BLaER1 (cell line): ENCODE measurements around the gene TCEAL6.
"Not testable (repeated sequence)": the region's sequence is repeated elsewhere in the genome, so short reads cannot be mapped to it uniquely, and the experiment has no call there.

Source experiments
- H3K27ac ChIP-seq: shearing (Covaris generic); formaldehyde crosslinking; 2 replicates; pipeline ENCODE4 v1.8.1; 2022
- H3K27me3 ChIP-seq: shearing (Covaris generic); formaldehyde crosslinking; 2 replicates; pipeline ENCODE4 v1.8.1; 2022
- H3K36me3 ChIP-seq: shearing (Covaris generic); formaldehyde crosslinking; 2 replicates; pipeline ENCODE4 v1.8.1; 2022
- H3K4me1 ChIP-seq: shearing (Covaris generic); formaldehyde crosslinking; 2 replicates; pipeline ENCODE4 v1.8.1; 2022
- H3K4me2 ChIP-seq: shearing (Covaris generic); formaldehyde crosslinking; 2 replicates; pipeline ENCODE4 v1.8.1; 2022
- H3K4me3 ChIP-seq: shearing (Covaris generic); formaldehyde crosslinking; 2 replicates; pipeline ENCODE4 v1.8.1; 2022
- H3K9ac ChIP-seq: shearing (Covaris generic); formaldehyde crosslinking; 2 replicates; pipeline ENCODE4 v1.8.1; 2022
- H3K9me3 ChIP-seq: shearing (Covaris generic); formaldehyde crosslinking; 2 replicates; pipeline ENCODE4 v1.8.1; 2022
- H4K20me1 ChIP-seq: shearing (Covaris generic); formaldehyde crosslinking; 2 replicates; pipeline ENCODE4 v1.8.1; 2022
- Cebpa-rat ChIP-seq: shearing (Covaris generic); IDR thresholded peaks from 2 replicates; pipeline ENCODE4 v1.8.1; 2022

TCEAL6 gene

DNA sequence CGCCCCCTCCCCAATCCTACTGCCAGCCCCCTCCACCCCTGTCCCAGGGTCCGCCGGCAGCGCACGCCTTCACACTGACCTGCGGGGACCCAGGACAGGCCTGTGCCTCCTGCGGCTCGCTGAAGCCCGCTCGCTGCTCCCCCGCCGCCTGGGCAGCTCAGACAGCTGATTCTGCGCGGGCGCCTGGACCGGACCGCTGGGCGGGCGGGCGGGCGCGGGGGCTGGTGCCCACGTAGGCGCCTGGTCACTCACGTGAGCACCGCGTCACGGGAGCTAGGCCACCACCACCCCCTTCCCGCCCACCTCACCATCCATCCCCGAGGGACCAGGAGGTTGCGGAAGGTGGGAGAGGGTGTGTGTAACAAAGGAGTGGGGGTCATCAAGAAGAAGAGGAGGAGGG, at the start of gene TCEAL6:
TSS of gene TCEAL6 (minus strand) at position 208 of the 400 bp plus-strand sequence.
- H3K9ac ChIP-seq, H3K4me3 ChIP-seq, H3K27me3 ChIP-seq, H3K36me3 ChIP-seq, H3K4me2 ChIP-seq, H4K20me1 ChIP-seq, H3K4me1 ChIP-seq, H3K9me3 ChIP-seq, H3K27ac ChIP-seq: not testable (repeated sequence)

DNA sequence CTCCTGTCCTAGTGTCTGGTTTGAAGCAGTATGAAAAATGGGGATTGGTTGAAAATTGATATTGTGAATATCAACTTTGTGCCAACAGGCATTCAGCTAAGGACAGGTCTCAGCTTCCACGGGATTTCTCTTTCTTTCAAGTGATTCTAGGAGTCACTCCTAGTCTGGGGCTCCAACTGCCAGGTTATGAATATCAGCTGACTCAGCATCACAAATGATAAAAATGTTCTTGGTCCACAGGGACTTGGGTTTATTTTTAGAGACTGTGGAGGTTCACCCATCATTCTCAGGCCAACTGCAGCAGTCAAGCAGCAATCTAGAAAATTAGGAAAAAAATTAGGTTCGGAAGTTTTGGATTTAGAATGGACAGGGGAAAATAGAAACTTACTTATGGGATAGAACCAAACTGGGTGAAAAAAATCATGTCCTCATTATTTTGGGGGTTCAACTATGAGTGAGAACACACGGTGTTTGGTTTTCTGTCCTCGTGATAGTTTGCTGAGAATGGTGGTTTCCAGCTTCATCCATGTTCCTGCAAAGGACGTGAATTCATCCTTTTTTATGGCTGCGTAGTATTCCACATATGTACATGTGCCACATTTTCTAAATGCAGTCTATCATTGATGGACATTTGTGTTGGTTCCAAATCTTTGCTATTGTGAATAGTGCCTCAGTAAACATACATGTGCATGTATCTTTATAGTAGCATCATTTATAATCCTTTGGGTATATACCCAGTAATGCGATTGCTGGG, 43.9 kb upstream of the TCEAL6 start:
- Histone ChIP-seq H3K9ac (no peak overlapping the region), H3K4me2 (no peak overlapping the region), H3K9me3 (peaks cover 18% of the 10 kb centered on the region), H4K20me1 (no peaks in the 10 kb centered on the region), H3K27ac (no peak overlapping the region), H3K4me1 (no peaks in the 10 kb centered on the region), H3K27me3 (no peaks in the 10 kb centered on the region), H3K36me3 (no peaks in the 10 kb centered on the region), H3K4me3 (no peak overlapping the region)
- no peak for TF ChIP-seq Cebpa-rat

GRCh38 chrX:102155806-102156179, 13.5 kb upstream of the TCEAL6 start, which contains the start of gene BEX5:
BEX5 (minus strand) TSS chrX:102155977; CDS start chrX:102154265, 1,712 bp downstream.
- Histone ChIP-seq H4K20me1 (no peaks in the 10 kb centered on the region), H3K4me3 (no peak within 1 kb of the TSS), H3K4me1 (no peaks in the 10 kb centered on the region), H3K4me2 (no peak within 1 kb of the TSS), H3K9me3 (peaks cover 12% of the 10 kb centered on the region), H3K36me3 (no peaks in the 10 kb centered on the region), H3K27ac (no peak within 1 kb of the TSS), H3K9ac (no peak within 1 kb of the TSS), H3K27me3 (no peaks in the 10 kb centered on the region)
- TF ChIP-seq Cebpa-rat: no peak

DNA sequence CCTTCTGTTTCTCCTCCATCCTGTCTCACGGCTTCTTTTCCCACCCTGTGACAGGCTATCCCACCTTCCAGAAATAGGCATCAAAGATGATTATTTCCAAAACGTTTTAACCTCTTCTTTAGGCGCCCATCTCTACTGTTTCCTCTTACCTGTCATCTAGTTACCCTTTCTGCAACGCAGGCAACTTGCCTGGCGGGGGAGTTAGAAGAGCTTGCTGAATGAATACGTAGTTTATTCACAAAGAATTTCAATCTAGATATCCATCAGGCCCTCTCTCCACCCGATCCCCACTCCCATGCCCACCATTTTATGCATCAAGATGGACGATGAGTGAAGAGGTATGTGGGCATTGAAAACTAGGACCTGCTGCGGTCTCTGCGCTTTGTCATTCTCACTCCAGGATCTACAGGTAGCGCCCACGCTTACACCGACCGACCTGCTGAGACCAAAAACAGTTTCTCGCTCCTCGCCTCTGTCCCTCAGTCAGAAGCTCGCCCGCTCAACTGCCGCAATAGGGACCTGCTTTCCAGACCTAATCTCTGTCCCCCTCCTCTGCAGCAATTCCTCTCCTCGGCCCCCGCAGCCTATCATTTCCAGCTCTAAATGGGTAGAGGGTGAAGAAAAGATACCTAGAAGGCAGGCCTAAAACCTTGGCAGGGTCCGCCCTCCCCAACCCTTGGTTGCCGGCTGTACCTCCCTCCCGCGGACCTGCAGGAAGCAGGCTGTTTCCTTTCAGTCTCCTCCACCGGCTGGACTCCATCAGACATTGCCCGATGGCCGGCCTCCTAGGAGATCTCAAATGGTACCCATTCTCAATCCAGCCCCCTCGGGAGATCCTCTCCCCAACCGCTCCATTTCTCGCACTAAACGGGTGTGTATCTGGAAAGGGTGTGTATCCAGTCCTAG, 12.9 kb upstream of the TCEAL6 start:
- TF ChIP-seq Cebpa-rat: no peak
- H4K20me1 ChIP-seq: no peaks in the 10 kb centered on the region
- no peak overlapping the region for H3K9ac ChIP-seq
- H3K27me3 ChIP-seq: no peaks in the 10 kb centered on the region
- H3K4me2 ChIP-seq: no peak overlapping the region
- no peak overlapping the region for H3K27ac ChIP-seq
- H3K4me1 ChIP-seq: no peaks in the 10 kb centered on the region
- H3K4me3 ChIP-seq: no peak overlapping the region
- peaks cover 12% of the 10 kb centered on the region for H3K9me3 ChIP-seq
- no peaks in the 10 kb centered on the region for H3K36me3 ChIP-seq

DNA sequence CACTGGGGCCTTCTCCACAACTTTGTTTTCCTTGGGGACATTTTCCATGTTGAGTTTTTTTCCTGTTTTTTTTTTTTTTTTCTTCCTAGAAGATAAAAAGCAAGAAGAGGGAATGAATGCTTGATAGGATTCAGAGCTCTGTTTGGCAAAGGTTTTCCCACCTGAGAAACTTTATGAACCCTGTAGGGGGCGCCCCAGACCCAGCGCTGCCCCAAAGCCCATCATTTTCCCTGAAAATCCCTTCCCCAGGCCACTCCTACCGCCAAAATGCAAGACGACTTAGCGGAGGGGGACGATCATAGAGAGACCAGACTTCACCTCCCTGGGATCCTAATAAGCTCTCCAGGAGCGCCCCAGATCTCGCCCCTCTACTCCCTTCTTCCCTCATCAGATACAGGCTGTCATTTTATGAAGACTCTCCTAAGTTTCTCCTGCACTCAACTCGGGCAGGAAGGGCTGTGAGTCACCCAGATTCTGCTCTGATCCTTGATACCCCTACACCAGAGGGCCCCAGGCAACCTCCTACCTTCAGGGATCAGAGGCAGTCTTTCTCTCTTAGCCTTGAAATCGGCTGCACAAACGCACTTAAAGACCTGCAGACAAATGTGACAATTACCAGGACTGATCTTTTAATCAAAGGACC, 12.1 kb upstream of the TCEAL6 start:
- H3K27ac ChIP-seq: no peak overlapping the region
- no peak overlapping the region for H3K4me3 ChIP-seq
- TF ChIP-seq Cebpa-rat: no peak

GRCh38 chrX:102141631-102142030, 650 bp downstream of the TCEAL6 start:
- not testable (repeated sequence) for H3K4me3 ChIP-seq, H3K4me1 ChIP-seq, H3K27ac ChIP-seq, H3K27me3 ChIP-seq, H3K9me3 ChIP-seq, H4K20me1 ChIP-seq, H3K36me3 ChIP-seq, H3K9ac ChIP-seq, H3K4me2 ChIP-seq

More for the DNA sequence above, 12.1 kb upstream of the TCEAL6 start:
- Histone ChIP-seq H3K36me3 (no peaks in the 10 kb centered on the region), H3K9me3 (peaks cover 12% of the 10 kb centered on the region), H4K20me1 (no peaks in the 10 kb centered on the region), H3K4me1 (no peaks in the 10 kb centered on the region), H3K9ac (no peak overlapping the region), H3K4me2 (no peak overlapping the region), H3K27me3 (no peaks in the 10 kb centered on the region)

DNA sequence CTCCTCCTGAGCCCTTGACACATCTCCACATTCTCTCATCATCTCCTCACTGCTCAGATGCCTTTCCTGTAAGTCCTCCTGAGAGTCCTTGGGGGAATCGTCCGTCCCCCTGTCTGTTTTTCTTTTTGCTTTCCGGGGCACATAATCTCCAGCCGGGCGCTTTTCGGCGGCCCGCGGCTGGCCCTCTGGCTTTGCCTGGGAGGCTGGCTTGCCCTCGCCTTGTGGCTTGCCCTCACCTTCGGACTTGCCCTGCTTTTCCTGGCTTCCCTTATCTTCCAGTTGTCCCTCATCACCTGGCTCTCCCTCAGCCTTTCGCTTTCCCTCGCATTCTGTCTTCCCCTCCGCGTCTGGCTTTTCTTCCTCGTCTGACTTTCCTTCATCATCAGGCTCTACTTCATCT, 1.4 kb downstream of the TCEAL6 start:
- H3K4me3 ChIP-seq: not testable (repeated sequence)

GRCh38 chrX:102138064-102138463, 4.2 kb downstream of the TCEAL6 start:
- Histone ChIP-seq H3K27ac (no peak overlapping the region), H3K9ac (no peak overlapping the region), H3K4me3 (no peak overlapping the region), H3K27me3 (no peaks in the 10 kb centered on the region), H4K20me1 (no peaks in the 10 kb centered on the region), H3K36me3 (no peaks in the 10 kb centered on the region), H3K4me2 (no peak overlapping the region), H3K4me1 (no peaks in the 10 kb centered on the region), H3K9me3 (no peaks in the 10 kb centered on the region)
- no peak for TF ChIP-seq Cebpa-rat

More for the DNA sequence above, 1.4 kb downstream of the TCEAL6 start:
- H3K27ac ChIP-seq, H4K20me1 ChIP-seq, H3K4me2 ChIP-seq, H3K36me3 ChIP-seq, H3K27me3 ChIP-seq, H3K9me3 ChIP-seq, H3K9ac ChIP-seq, H3K4me1 ChIP-seq: not testable (repeated sequence)

GRCh38 chrX:102129473-102129872, 12.8 kb downstream of the TCEAL6 start:
- Histone ChIP-seq H3K9ac (no peak overlapping the region), H4K20me1 (no peaks in the 10 kb centered on the region), H3K9me3 (no peaks in the 10 kb centered on the region), H3K36me3 (no peaks in the 10 kb centered on the region), H3K4me1 (no peaks in the 10 kb centered on the region), H3K27me3 (no peaks in the 10 kb centered on the region), H3K4me2 (no peak overlapping the region), H3K4me3 (no peak overlapping the region), H3K27ac (no peak overlapping the region)
- TF ChIP-seq Cebpa-rat: no peak

GRCh38 chrX:102126863-102127262, 15.4 kb downstream of the TCEAL6 start:
- H3K4me2 ChIP-seq: no peak overlapping the region
- H3K4me3 ChIP-seq: no peak overlapping the region
- TF ChIP-seq Cebpa-rat: no peak
- no peaks in the 10 kb centered on the region for H3K36me3 ChIP-seq
- H3K9ac ChIP-seq: no peak overlapping the region
- no peak overlapping the region for H3K27ac ChIP-seq
- H3K9me3 ChIP-seq: no peaks in the 10 kb centered on the region
- H3K4me1 ChIP-seq: no peaks in the 10 kb centered on the region
- no peaks in the 10 kb centered on the region for H3K27me3 ChIP-seq
- H4K20me1 ChIP-seq: no peaks in the 10 kb centered on the region

DNA sequence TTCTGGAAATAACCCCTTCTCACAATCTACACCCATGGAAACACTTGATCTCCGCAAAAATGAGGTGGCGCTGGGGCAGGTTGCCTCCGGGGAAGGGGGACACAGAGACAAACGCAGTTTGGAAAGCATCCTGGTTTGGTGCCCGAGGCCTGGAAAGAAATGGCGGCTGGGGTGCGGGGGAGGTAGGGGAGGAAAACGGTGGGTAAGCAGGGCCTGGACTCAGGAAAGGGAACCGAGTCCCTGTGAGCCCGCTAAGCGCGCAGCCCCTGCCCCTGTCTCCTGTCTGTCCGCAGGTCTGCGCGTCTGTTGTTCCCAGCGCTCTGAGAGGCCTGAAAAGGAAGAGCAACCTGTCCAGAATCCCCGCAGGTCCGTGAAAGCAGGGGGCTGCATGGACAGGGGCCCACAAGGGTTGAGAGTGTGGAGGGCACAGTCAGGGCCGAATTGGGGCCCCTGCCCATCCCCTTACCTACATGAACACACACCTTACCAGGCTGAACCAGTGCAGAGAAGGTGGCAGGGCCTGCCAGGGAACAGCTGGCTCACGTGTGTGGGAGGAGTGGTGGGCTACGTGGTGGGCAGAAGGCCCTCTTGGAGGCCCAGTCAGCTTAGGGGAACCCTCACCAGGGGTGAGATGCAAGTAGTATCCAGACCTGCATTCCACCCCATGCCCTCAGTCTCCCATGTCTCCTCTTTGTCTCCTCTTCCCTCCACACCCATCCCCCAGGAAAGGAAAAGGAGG, 16.0 kb downstream of the TCEAL6 start:
- H3K27ac ChIP-seq, H3K4me3 ChIP-seq, H3K4me2 ChIP-seq, H4K20me1 ChIP-seq, H3K27me3 ChIP-seq, H3K4me1 ChIP-seq, H3K9ac ChIP-seq, H3K36me3 ChIP-seq, H3K9me3 ChIP-seq: not testable (repeated sequence)

DNA sequence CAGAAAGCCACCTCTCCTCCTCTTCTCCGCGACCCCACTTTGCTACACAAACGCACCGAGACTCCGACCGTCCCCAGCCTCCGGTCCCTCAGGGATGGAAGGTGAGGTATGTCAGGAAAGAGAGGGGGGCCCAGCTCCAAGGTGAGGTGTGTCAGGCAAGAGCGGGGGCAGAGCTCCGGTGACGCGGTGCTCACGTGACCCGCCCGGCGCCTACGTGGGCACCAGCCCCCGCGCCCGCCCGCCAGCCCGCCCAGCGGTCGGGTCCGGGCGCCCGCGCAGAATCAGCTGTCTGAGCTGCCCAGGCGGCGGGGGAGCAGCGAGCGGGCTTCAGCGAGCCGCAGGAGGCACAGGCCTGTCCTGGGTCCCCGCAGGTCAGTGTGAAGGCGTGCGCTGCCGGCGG, 16.8 kb downstream of the TCEAL6 start, which contains the start of gene TCEAL2:
TSS of gene TCEAL2 (plus strand) at position 244 of the 400 bp plus-strand sequence. CDS start 1,152 bp downstream, outside the sequence.
- not testable (repeated sequence) for H3K4me3 ChIP-seq, H3K27ac ChIP-seq, H3K9me3 ChIP-seq, H3K4me2 ChIP-seq, H3K9ac ChIP-seq, H4K20me1 ChIP-seq, H3K36me3 ChIP-seq, H3K27me3 ChIP-seq, H3K4me1 ChIP-seq

DNA sequence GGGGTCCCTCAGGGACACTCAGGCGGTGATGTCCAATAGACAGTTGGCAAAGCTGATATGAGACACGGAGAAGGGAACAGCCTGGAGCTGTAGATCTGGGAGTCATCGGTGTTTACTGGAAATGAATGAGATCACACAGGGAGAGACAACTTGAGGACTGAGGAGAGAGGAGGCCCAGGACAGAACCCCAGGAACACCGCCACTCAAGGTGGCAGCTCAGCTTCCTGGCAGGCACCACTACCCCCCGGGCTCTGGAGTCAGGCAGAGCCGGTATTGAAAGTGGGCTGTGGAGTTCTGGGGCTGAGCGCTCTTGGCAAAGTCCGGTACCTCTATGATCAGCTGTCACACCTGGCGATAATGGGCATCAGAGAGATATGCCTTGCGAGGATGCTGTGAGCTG, 17.3 kb downstream of the TCEAL6 start:
- H3K9me3 ChIP-seq, H3K4me1 ChIP-seq, H3K4me2 ChIP-seq, H3K27ac ChIP-seq, H3K36me3 ChIP-seq, H4K20me1 ChIP-seq, H3K27me3 ChIP-seq, H3K9ac ChIP-seq, H3K4me3 ChIP-seq: not testable (repeated sequence)
